ENCODE results near the gene SPSB4.

- TF ChIP-seq CTCF (IDR thresholded peaks at IDR 0.05; ENCODE audit: extremely low read depth in 1 of 2, insufficient read depth in 1 of 2, low read depth in 1 of 2, low read length in 2 of 2) (no peak), EZH2 (IDR thresholded peaks at IDR 0.05; ENCODE audit: borderline replicate concordance, low read depth, low read length, severe bottlenecking) (no peak), MAX (IDR thresholded peaks at IDR 0.05; ENCODE audit: insufficient read depth, insufficient read length) (no peak)
Observed at GRCh38 chr3:141055536-141056445, 4.6 kb downstream of the SPSB4 start.
